Right atrium auricular region (tissue), 2 donors: ENCODE data around the gene TOM1L2. TPM values are rescaled to one million over a fixed set of nuclear protein-coding genes. Genes with fewer than 3 reads are reported as not detected.
"Not testable (repeated sequence)": the region's sequence is repeated elsewhere in the genome, so short reads cannot be mapped to it uniquely, and the experiment has no call there.

Experiments
- DNase-seq: peaks from one replicate; pipeline ENCODE4 v3.0.0-alpha.2; 2019; ENCODE audit warnings: low spot score
- H3K27ac ChIP-seq, 2 donors: fragments of 200-600 bp; sonication (generic); 1 replicate in 1 of 2; 2 replicates in 1 of 2; pipeline ENCODE4 v1.5.1; 2016 to 2019
- H3K27me3 ChIP-seq, 2 donors: fragments of 200-600 bp; sonication (generic); one replicate each; pipeline versions ENCODE4 v1.5.1 to v1.6.0; 2017 to 2019
- H3K36me3 ChIP-seq: fragments of 200-600 bp; sonication (generic); one replicate; pipeline ENCODE4 v1.5.1; 2016
- H3K4me1 ChIP-seq, 2 donors: fragments of 200-600 bp; sonication (generic); one replicate each; pipeline versions ENCODE4 v1.5.1 to v1.6.0; 2017 to 2019
- H3K4me3 ChIP-seq, 2 donors: fragments of 200-600 bp; sonication (generic); 1 replicate in 1 of 2; 2 replicates in 1 of 2; pipeline ENCODE4 v1.5.1; 2017 to 2019; ENCODE audit warnings: mild to moderate bottlenecking in 1 of 2, moderate library complexity in 1 of 2
- H3K9me3 ChIP-seq, 2 donors: fragments of 200-600 bp; sonication (generic); one replicate each; pipeline ENCODE4 v1.5.1; 2019
- CTCF ChIP-seq, 2 donors: fragments of 200-600 bp; sonication (generic); IDR thresholded peaks; one replicate each; pipeline ENCODE4 v1.5.1; 2019; ENCODE audit warnings: antibody characterized with exemption in 2 of 2
- total RNA-seq, 2 donors: library from RNA; depleted of rRNA; stranded (reverse); fragments of >200 nt; gene quantifications; one replicate each; pipeline ENCODE4 v1.1.0, GENCODE V29; 2016

TOM1L2 gene
- total RNA-seq, 2 donors from 2014 or later, result 186 to 347 TPM

- H3K27ac ChIP-seq, result no peak overlapping the region
- no peak for DNase-seq
- peaks cover 0 to 8% of the 10 kb centered on the region in 2 donors for H3K4me1 ChIP-seq
- H3K36me3 ChIP-seq, result no peaks in the 10 kb centered on the region
- TF ChIP-seq CTCF (IDR thresholded peaks at IDR 0.05), result no peak
- no peaks in the 10 kb centered on the region for H3K27me3 ChIP-seq
- H3K9me3 ChIP-seq, result no peaks in the 10 kb centered on the region
- no peak overlapping the region for H3K4me3 ChIP-seq
Observed at GRCh38 chr17:18004345-18004744, 32.1 kb upstream of the TOM1L2 start.

GRCh38 chr17:18002171-18002570 lies 30.0 kb upstream of the TOM1L2 start:
- no peak for TF ChIP-seq CTCF (IDR thresholded peaks at IDR 0.05)
- no peak overlapping the region for H3K27ac ChIP-seq
- H3K4me3 ChIP-seq, result no peak overlapping the region
- no peaks in the 10 kb centered on the region for H3K4me1 ChIP-seq
- H3K9me3 ChIP-seq, result no peaks in the 10 kb centered on the region
- no peaks in the 10 kb centered on the region for H3K27me3 ChIP-seq
- no peaks in the 10 kb centered on the region for H3K36me3 ChIP-seq
- no peak for DNase-seq

- DNase-seq, result no peak
- Histone ChIP-seq H3K36me3 (no peaks in the 10 kb centered on the region), H3K4me3 (no peak overlapping the region), H3K4me1 (no peaks in the 10 kb centered on the region), H3K9me3 (no peaks in the 10 kb centered on the region), H3K27me3 (no peaks in the 10 kb centered on the region), H3K27ac (no peak overlapping the region)
- TF ChIP-seq CTCF (IDR thresholded peaks at IDR 0.05), result no peak
Observed at GRCh38 chr17:18000030-18000408, 27.8 kb upstream of the TOM1L2 start.

- no peak overlapping the region for H3K4me3 ChIP-seq
- H3K9me3 ChIP-seq, result no peaks in the 10 kb centered on the region
- H3K36me3 ChIP-seq, result no peaks in the 10 kb centered on the region
- no peak overlapping the region for H3K27ac ChIP-seq
- no peaks in the 10 kb centered on the region for H3K27me3 ChIP-seq
- no peak for DNase-seq
- no peak for TF ChIP-seq CTCF (IDR thresholded peaks at IDR 0.05)
- peaks cover 0 to 5% of the 10 kb centered on the region in 2 donors for H3K4me1 ChIP-seq
Observed at GRCh38 chr17:17999364-18000029, 27.3 kb upstream of the TOM1L2 start.

- Histone ChIP-seq H3K27ac (no peak overlapping the region), H3K4me3 (no peak overlapping the region), H3K36me3 (no peaks in the 10 kb centered on the region), H3K4me1 (peaks cover 0 to 9% of the 10 kb centered on the region in 2 donors), H3K27me3 (no peaks in the 10 kb centered on the region), H3K9me3 (no peaks in the 10 kb centered on the region)
- DNase-seq, result no peak
- TF ChIP-seq CTCF (IDR thresholded peaks at IDR 0.05), result no peak
Observed at GRCh38 chr17:17998934-17999333, 26.7 kb upstream of the TOM1L2 start.

- H3K27ac ChIP-seq, H3K4me1 ChIP-seq, H3K27me3 ChIP-seq, H3K36me3 ChIP-seq, H3K4me3 ChIP-seq, H3K9me3 ChIP-seq, DNase-seq: not testable (repeated sequence)
Observed at GRCh38 chr17:17995887-17996286, 23.7 kb upstream of the TOM1L2 start.
